OCI-LY3 (cell line): ENCODE data around the gene GNAZ.

Source experiments
- EZH2phosphoT487 ChIP-seq: fragments of 200-600 bp; shearing (Covaris generic); IDR thresholded peaks from 2 replicates; pipeline ENCODE4 v1.6.1; 2018; ENCODE audit warnings: antibody characterized with exemption, mixed run types, low read depth
- TF ChIP-seq, protein P1 (sequence below): fragments of 200-600, 300-600 bp; sonication (generic); IDR thresholded peaks from 2 replicates; pipeline ENCODE4 v1.5.1; 2014; ENCODE audit warnings: antibody characterized with exemption, low read length, low read depth

DNA sequence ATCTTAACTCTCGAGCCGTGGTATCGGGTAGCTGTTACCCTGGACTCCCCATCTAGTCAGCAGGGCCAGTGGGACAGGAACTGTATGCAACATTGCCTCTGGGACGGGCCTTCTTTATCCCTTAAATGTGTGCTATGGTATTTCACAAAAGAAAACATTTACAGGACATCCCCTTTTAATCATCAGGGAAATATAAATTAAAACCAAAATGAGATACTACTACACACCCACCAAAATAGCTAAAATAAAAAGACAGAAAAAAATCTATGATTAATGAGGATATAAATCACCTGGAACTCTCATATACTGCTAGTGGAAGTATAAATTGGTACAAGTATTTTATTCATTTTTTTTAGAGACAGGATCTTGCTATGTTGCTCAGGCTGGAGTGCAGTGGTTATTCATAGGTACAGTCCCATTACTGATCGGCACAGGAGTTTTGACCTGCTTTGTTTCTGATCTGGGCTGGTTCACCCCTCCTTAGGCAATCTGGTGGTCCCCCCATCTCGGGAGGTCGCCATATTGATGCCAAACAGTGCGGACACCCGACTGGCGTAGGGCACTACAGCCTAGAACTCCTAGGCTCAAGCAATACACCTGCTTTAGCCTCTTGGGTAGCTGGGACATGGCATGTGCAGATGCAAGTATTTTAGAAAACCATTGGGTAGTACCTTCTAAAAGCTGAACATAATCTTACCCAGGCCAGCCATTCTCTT lies 62.2 kb downstream of the GNAZ start:
- TF ChIP-seq, protein P1, sequence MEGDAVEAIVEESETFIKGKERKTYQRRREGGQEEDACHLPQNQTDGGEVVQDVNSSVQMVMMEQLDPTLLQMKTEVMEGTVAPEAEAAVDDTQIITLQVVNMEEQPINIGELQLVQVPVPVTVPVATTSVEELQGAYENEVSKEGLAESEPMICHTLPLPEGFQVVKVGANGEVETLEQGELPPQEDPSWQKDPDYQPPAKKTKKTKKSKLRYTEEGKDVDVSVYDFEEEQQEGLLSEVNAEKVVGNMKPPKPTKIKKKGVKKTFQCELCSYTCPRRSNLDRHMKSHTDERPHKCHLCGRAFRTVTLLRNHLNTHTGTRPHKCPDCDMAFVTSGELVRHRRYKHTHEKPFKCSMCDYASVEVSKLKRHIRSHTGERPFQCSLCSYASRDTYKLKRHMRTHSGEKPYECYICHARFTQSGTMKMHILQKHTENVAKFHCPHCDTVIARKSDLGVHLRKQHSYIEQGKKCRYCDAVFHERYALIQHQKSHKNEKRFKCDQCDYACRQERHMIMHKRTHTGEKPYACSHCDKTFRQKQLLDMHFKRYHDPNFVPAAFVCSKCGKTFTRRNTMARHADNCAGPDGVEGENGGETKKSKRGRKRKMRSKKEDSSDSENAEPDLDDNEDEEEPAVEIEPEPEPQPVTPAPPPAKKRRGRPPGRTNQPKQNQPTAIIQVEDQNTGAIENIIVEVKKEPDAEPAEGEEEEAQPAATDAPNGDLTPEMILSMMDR, result no peak
- no peak for TF ChIP-seq EZH2phosphoT487
